HepG2 (cell line): ENCODE results near the gene COA1. TPM values are rescaled to one million over a fixed set of nuclear protein-coding genes. Genes with fewer than 3 reads are reported as not detected.

Source experiments
- AKAP8 ChIP-seq: sonication (generic); formaldehyde crosslinking; IDR thresholded peaks from 2 replicates; pipeline ENCODE4 v1.5.1; 2020; ENCODE audit warnings: mild to moderate bottlenecking, missing genetic modification reagents
- ATF7-NPFF ChIP-seq: sonication (generic); formaldehyde crosslinking; IDR thresholded peaks from 2 replicates; pipeline ENCODE4 v1.8.1; 2023; ENCODE audit warnings: mild to moderate bottlenecking, low read depth, missing genetic modification reagents, moderate library complexity
- FOSL1 ChIP-seq: sonication (generic); formaldehyde crosslinking; IDR thresholded peaks from 2 replicates; pipeline ENCODE4 v1.9.0; 2021; ENCODE audit warnings: missing genetic modification reagents, borderline replicate concordance
- GZF1 ChIP-seq: sonication (generic); formaldehyde crosslinking; IDR thresholded peaks from 2 replicates; pipeline ENCODE4 v1.5.1; 2020; ENCODE audit warnings: mild to moderate bottlenecking, missing genetic modification reagents
- KDM3A ChIP-seq: IDR thresholded peaks from 2 replicates; pipeline ENCODE4 v1.6.1; 2018; ENCODE audit warnings: low read depth, missing compliant biosample characterization
- KLF6 ChIP-seq: IDR thresholded peaks from 2 replicates; pipeline ENCODE4 v1.8.0; 2016; ENCODE audit warnings: missing biosample characterization, missing genetic modification reagents
- NAIF1 ChIP-seq: sonication (generic); formaldehyde crosslinking; IDR thresholded peaks from 2 replicates; pipeline ENCODE4 v1.5.0; 2020; ENCODE audit warnings: mild to moderate bottlenecking, missing genetic modification reagents, borderline replicate concordance
- NFE2 ChIP-seq: sonication (generic); formaldehyde crosslinking; IDR thresholded peaks from 2 replicates; pipeline ENCODE4 v1.4.0; 2020; ENCODE audit warnings: missing genetic modification reagents
- NFKBIZ ChIP-seq: IDR thresholded peaks from 2 replicates; pipeline ENCODE4 v1.6.1; 2018; ENCODE audit warnings: missing genetic modification reagents, missing compliant biosample characterization
- REXO4 ChIP-seq: sonication (generic); formaldehyde crosslinking; IDR thresholded peaks from 2 replicates; pipeline ENCODE4 v1.8.0; 2022; ENCODE audit warnings: missing genetic modification reagents, mild to moderate bottlenecking, borderline replicate concordance
- RFX1 ChIP-seq: fragments of 450-650 bp; IDR thresholded peaks from 2 replicates; pipeline ENCODE4 v1.6.1; 2017
- ZNF264 ChIP-seq: sonication (generic); formaldehyde crosslinking; IDR thresholded peaks from 2 replicates; pipeline ENCODE4 v1.4.0; 2020; ENCODE audit warnings: missing genetic modification reagents
- ZNF468 ChIP-seq: sonication (generic); formaldehyde crosslinking; IDR thresholded peaks from 2 replicates; pipeline ENCODE4 v1.8.0; 2022; ENCODE audit warnings: mild to moderate bottlenecking, moderate library complexity, missing genetic modification reagents
- ZNF607 ChIP-seq: sonication (generic); formaldehyde crosslinking; IDR thresholded peaks from 2 replicates; pipeline ENCODE4 v1.5.1; 2020; ENCODE audit warnings: missing genetic modification reagents, mild to moderate bottlenecking, borderline replicate concordance
- ZNF891 ChIP-seq: sonication (generic); formaldehyde crosslinking; IDR thresholded peaks from 2 replicates; pipeline ENCODE4 v1.5.0; 2020; ENCODE audit warnings: mild to moderate bottlenecking, missing genetic modification reagents
- polyA plus RNA-seq, 8 experiments: library from polyadenylated mRNA; depleted of rRNA in 3 of 8; stranded (reverse) in 7 of 8; unstranded in 1 of 8; fragments of >200 nt; fragmentation: Illumina TruSeq in 4 of 8; extraction: Trizol in 4 of 8; gene quantifications; 2 replicates each; pipeline versions ENCODE4 v1.2.1 to v1.2.3, GENCODE V29; 2011 to 2016; ENCODE audit warnings: low read depth in 4 of 8, missing spikeins in 1 of 8, mixed read lengths in 1 of 8; ENCODE audit not compliant: insufficient read depth in 1 of 8
- total RNA-seq, 5 experiments: library from RNA; depleted of rRNA; stranded (reverse); fragments of >200 nt; fragmentation: Illumina TruSeq; extraction: Trizol; gene quantifications; 2 replicates each; pipeline ENCODE4 v1.2.3, GENCODE V29; 2016; ENCODE audit warnings: low read depth in 1 of 5
- TF ChIP-seq, protein P1 (sequence below): sonication (generic); formaldehyde crosslinking; IDR thresholded peaks from 2 replicates; pipeline ENCODE4 v1.4.0; 2020; ENCODE audit warnings: mild to moderate bottlenecking, missing genetic modification reagents, borderline replicate concordance
- TF ChIP-seq, protein P2 (sequence below): sonication (generic); formaldehyde crosslinking; IDR thresholded peaks from 2 replicates; pipeline ENCODE4 v1.5.0; 2020; ENCODE audit warnings: mild to moderate bottlenecking, missing genetic modification reagents, moderate library complexity
- TF ChIP-seq, protein P3 (sequence below): sonication (generic); formaldehyde crosslinking; IDR thresholded peaks from 2 replicates; pipeline ENCODE4 v1.8.1; 2023; ENCODE audit warnings: mild to moderate bottlenecking, missing genetic modification reagents
- TF ChIP-seq, protein P4 (sequence below): sonication (generic); formaldehyde crosslinking; IDR thresholded peaks from 2 replicates; pipeline ENCODE4 v1.4.0; 2020; ENCODE audit warnings: mild to moderate bottlenecking, missing genetic modification reagents
- TF ChIP-seq, protein P5 (sequence below): sonication (generic); formaldehyde crosslinking; IDR thresholded peaks from 2 replicates; pipeline ENCODE4 v1.5.0; 2020; ENCODE audit warnings: missing genetic modification reagents, mild to moderate bottlenecking, borderline replicate concordance

Gene COA1
- total and polyA plus RNA-seq, 2 of the 13 experiments (the other 11 are each of a cell fraction or from before 2014, with no cell fraction given): 33.2 to 65.7 TPM

DNA sequence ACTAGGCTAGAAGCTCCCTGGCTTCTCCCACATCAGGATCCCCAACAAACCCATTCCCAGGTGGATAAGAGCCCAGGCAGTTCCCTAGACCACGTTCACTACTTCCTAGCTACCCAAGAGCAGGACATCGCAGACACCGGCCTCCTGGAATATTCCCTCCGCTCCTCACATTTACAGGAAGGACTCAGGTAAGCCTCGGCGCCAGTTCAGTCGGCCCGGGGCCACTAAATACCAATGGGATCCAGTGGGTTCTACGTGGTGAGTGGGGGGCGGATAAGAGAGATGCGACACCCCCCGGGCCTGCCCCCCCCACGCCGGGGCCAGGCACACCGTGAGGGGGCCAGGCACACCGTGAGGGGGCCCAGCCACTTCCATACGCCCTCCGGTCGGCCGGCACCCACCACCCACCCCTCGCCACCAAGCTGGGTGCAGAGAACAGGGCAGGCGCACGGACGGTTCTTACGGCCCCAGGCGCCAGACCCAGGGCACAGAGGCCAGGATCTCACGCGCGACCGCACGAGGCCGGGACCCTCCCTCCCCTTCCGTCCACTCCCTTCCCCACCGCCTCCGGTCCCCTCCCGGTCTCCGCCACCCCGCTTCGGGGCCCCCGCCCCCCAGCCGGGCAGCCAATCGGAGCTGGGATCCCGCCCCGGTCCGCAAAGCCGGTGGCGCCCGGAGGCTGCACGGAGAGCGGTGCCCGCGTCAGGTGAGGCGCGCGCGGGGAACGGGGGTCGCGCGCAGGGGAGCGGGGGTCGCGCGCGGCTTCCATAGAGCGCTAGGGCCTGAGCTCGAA is 28.9 kb upstream of the COA1 start, which contains the start of gene BLVRA (continued):
- TF ChIP-seq, protein P1, sequence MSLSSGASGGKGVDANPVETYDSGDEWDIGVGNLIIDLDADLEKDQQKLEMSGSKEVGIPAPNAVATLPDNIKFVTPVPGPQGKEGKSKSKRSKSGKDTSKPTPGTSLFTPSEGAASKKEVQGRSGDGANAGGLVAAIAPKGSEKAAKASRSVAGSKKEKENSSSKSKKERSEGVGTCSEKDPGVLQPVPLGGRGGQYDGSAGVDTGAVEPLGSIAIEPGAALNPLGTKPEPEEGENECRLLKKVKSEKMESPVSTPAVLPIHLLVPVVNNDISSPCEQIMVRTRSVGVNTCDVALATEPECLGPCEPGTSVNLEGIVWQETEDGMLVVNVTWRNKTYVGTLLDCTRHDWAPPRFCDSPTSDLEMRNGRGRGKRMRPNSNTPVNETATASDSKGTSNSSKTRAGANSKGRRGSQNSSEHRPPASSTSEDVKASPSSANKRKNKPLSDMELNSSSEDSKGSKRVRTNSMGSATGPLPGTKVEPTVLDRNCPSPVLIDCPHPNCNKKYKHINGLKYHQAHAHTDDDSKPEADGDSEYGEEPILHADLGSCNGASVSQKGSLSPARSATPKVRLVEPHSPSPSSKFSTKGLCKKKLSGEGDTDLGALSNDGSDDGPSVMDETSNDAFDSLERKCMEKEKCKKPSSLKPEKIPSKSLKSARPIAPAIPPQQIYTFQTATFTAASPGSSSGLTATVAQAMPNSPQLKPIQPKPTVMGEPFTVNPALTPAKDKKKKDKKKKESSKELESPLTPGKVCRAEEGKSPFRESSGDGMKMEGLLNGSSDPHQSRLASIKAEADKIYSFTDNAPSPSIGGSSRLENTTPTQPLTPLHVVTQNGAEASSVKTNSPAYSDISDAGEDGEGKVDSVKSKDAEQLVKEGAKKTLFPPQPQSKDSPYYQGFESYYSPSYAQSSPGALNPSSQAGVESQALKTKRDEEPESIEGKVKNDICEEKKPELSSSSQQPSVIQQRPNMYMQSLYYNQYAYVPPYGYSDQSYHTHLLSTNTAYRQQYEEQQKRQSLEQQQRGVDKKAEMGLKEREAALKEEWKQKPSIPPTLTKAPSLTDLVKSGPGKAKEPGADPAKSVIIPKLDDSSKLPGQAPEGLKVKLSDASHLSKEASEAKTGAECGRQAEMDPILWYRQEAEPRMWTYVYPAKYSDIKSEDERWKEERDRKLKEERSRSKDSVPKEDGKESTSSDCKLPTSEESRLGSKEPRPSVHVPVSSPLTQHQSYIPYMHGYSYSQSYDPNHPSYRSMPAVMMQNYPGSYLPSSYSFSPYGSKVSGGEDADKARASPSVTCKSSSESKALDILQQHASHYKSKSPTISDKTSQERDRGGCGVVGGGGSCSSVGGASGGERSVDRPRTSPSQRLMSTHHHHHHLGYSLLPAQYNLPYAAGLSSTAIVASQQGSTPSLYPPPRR (CRISPR knock-in tag): 0 out of 2 replicates have a peak, but pooled peaks have one; percentile 37
- TF ChIP-seq, protein P2, sequence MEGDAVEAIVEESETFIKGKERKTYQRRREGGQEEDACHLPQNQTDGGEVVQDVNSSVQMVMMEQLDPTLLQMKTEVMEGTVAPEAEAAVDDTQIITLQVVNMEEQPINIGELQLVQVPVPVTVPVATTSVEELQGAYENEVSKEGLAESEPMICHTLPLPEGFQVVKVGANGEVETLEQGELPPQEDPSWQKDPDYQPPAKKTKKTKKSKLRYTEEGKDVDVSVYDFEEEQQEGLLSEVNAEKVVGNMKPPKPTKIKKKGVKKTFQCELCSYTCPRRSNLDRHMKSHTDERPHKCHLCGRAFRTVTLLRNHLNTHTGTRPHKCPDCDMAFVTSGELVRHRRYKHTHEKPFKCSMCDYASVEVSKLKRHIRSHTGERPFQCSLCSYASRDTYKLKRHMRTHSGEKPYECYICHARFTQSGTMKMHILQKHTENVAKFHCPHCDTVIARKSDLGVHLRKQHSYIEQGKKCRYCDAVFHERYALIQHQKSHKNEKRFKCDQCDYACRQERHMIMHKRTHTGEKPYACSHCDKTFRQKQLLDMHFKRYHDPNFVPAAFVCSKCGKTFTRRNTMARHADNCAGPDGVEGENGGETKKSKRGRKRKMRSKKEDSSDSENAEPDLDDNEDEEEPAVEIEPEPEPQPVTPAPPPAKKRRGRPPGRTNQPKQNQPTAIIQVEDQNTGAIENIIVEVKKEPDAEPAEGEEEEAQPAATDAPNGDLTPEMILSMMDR (CRISPR knock-in tag): no peak
- no peak for TF ChIP-seq NFE2 (CRISPR knock-in tag)
- TF ChIP-seq ZNF891 (CRISPR knock-in tag): peak; percentile 57; the same call in 1 of the 2 replicates
- TF ChIP-seq FOSL1 (CRISPR knock-in tag): no peak
- no peak; the same call in none of the 2 replicates for TF ChIP-seq ZNF607
- no peak for TF ChIP-seq AKAP8 (CRISPR knock-in tag)
- TF ChIP-seq NAIF1: no peak
- TF ChIP-seq, protein P3, sequence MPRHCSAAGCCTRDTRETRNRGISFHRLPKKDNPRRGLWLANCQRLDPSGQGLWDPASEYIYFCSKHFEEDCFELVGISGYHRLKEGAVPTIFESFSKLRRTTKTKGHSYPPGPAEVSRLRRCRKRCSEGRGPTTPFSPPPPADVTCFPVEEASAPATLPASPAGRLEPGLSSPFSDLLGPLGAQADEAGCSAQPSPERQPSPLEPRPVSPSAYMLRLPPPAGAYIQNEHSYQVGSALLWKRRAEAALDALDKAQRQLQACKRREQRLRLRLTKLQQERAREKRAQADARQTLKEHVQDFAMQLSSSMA (CRISPR knock-in tag): no peak
- no peak for TF ChIP-seq ZNF264
- TF ChIP-seq ZNF468 (CRISPR knock-in tag): peak; percentile 79; the same call in 1 of the 2 replicates
- no peak for TF ChIP-seq NFKBIZ
- TF ChIP-seq, protein P4, sequence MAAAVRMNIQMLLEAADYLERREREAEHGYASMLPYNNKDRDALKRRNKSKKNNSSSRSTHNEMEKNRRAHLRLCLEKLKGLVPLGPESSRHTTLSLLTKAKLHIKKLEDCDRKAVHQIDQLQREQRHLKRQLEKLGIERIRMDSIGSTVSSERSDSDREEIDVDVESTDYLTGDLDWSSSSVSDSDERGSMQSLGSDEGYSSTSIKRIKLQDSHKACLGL (CRISPR knock-in tag): peak; percentile 47
- TF ChIP-seq, protein P5, sequence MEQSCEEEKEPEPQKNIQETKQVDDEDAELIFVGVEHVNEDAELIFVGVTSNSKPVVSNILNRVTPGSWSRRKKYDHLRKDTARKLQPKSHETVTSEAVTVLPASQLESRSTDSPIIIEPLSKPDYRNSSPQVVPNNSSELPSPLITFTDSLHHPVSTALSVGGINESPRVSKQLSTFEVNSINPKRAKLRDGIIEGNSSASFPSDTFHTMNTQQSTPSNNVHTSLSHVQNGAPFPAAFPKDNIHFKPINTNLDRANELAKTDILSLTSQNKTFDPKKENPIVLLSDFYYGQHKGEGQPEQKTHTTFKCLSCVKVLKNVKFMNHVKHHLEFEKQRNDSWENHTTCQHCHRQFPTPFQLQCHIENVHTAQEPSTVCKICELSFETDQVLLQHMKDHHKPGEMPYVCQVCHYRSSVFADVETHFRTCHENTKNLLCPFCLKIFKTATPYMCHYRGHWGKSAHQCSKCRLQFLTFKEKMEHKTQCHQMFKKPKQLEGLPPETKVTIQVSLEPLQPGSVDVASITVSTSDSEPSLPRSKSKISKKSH: peak; percentile 74; the same call in 1 of the 2 replicates
- TF ChIP-seq KDM3A (CRISPR knock-in tag): no peak; the same call in 1 of the 2 replicates
- TF ChIP-seq REXO4 (CRISPR knock-in tag): no peak
- no peak for TF ChIP-seq RFX1
- peak; percentile 18; the same call in 1 of the 2 replicates for TF ChIP-seq ATF7-NPFF (CRISPR knock-in tag)
- peak; percentile 44; the same call in 1 of the 2 replicates for TF ChIP-seq KLF6 (CRISPR knock-in tag)
- no peak for TF ChIP-seq GZF1 (CRISPR knock-in tag)
